Stimulated activated CD4-positive, alpha-beta T cell treated with anti-CD3 and anti-CD28 coated beads, TNF-alpha, amount 100 ng/mL, for 4 hours (primary cell): ENCODE results near the gene ESYT2.
"Not testable (repeated sequence)": the region's sequence is repeated elsewhere in the genome, so short reads cannot be mapped to it uniquely, and the experiment has no call there.

Experiments
- DNase-seq, 3 experiments: peaks; one replicate each; pipeline ENCODE4 v3.0.0-alpha.2; 2020; ENCODE audit warnings: low read depth in 3 of 3

ESYT2 gene, protein sequence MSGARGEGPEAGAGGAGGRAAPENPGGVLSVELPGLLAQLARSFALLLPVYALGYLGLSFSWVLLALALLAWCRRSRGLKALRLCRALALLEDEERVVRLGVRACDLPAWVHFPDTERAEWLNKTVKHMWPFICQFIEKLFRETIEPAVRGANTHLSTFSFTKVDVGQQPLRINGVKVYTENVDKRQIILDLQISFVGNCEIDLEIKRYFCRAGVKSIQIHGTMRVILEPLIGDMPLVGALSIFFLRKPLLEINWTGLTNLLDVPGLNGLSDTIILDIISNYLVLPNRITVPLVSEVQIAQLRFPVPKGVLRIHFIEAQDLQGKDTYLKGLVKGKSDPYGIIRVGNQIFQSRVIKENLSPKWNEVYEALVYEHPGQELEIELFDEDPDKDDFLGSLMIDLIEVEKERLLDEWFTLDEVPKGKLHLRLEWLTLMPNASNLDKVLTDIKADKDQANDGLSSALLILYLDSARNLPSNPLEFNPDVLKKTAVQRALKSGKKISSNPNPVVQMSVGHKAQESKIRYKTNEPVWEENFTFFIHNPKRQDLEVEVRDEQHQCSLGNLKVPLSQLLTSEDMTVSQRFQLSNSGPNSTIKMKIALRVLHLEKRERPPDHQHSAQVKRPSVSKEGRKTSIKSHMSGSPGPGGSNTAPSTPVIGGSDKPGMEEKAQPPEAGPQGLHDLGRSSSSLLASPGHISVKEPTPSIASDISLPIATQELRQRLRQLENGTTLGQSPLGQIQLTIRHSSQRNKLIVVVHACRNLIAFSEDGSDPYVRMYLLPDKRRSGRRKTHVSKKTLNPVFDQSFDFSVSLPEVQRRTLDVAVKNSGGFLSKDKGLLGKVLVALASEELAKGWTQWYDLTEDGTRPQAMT

GRCh38 chr7:158829342-158830210 is at the start of gene ESYT2:
TSS of gene ESYT2 (minus strand) at chr7:158829509. CDS start at chr7:158829418, 91 bp downstream.
- peak; percentile 99 to 100 (median 99) for DNase-seq

- DNase-seq = not testable (repeated sequence)
Measured at GRCh38 chr7:158878151-158879079, 49.1 kb upstream of the ESYT2 start.

DNA sequence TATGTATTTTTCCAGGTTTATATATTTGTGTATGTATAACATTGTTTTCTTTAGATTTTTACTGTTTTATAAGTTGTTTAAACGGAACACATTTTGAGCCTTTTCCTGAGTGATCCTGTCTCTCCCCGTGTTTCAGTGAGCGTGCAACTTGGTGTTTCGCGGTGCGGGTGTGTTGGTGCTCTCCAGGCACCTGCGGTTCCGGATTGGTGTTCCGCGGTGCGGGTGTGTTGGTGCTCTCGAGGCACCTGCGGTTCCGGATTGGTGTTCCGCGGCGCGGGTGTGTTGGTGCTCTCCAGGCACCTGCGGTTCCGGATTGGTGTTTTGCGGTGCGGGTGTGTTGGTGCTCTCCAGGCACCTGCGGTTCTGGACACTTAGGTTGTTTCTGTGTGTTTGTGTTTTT is 47.7 kb upstream of the ESYT2 start:
- no peak for DNase-seq

DNA sequence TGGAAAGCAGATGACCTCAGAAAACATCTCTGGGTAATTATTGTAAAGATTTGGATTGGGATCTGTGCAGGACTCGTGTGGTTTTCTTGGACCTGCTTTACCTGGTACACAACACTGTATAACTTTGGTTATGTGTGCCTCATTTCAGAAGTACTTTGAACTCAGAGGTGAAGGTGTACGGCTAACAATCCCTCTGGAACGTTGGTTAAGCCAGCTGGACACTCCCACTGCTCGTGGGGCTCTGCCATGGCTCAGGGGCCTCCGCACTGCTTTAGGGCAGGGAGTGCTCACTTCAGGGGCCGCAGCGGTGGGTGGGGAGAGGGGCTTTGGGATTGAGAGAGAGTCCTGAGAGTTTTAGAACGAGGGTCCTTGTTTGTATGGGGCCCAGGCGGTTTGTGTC is 40.6 kb upstream of the ESYT2 start:
- DNase-seq = no peak

DNA sequence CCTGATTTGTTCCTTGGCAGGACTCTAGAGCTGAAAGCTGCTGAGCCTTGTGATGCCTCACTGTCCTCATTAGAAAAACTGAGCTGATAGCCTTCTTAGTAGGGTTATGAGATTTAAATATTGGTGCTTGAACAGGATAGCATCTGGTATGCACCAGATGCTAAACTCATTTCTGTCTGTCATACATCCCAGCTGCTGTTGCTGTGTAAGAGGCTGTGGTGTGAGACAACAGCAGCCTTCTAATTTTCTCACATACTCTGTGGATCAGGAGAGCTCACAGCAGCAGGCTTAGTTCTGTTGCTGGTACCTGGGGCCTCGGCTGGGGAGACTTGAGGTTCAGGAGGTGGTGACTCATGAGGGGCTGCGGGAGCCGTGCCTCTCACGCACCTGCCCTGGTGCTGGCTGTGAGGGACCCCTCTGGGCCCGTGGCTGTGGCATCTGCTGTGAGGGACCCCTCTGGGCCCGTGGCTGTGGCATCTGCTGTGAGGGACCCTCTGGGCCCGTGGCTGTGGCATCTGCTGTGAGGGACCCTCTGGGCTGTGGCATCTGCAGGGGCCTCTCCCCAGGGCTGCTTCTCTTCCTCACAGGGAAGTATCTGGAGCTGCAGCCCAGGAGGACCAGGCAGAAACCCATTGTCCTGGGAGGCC is 39.6 kb upstream of the ESYT2 start:
- no peak for DNase-seq

GRCh38 chr7:158867214-158867984 is 38.1 kb upstream of the ESYT2 start:
- DNase-seq = no peak

DNA sequence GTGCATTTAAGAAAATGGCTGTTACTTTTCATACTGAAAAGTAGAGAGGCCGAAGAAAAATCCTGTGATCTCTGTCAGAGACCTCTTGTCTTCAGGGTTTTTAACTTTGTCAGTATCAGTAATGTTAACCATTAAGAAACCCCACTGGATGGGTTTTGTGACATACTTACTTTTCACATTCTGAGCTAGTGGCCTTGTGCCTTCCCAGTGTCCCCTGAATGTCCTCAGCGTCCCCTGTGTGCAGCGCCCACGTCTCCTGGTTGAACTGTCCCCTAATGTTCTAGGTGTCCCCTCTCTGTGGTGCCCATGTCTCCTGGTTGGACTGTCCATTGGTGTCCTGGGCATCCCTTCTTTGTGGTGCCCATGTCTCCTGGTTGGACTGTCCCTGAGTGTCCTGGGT is 36.7 kb upstream of the ESYT2 start:
- no peak for DNase-seq

- DNase-seq = no peak
Measured at GRCh38 chr7:158865462-158865922, 36.2 kb upstream of the ESYT2 start.

DNA sequence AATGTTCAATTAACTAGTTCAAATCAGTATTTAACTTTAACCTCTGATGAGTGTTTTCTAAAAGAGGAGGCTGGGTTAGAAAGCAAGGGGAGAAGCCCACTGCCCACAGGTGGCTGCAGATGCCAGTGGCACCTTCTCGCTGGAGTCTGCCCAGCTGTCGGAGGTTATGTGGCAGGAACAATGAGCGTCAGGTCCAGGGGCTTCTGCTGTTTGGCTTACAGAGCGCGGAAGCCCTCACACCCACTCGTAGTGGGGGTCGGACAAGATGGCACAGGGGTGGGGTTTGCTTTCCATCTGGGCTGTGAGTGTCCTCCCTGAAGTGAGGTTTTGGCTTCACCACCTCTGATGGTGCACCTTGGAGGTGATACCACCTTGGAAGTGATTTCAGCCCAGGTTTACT is 35.5 kb upstream of the ESYT2 start:
- DNase-seq = no peak

DNA sequence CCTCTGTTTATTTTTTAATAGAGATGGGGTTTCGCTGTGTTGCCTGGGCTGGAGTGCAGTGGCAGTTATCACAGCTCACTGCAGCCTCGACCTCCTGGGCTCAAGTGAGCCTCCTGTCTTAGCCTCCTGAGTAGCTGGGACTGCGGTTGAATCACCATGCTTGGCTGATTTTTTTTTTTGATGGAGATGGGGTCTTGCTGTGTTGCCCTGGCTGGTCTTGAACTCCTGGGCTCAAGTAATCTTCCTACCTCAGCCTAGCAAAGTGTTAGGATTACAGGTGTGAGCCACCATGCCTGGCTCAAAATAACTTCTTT is 35.2 kb upstream of the ESYT2 start:
- DNase-seq = no peak

- peak in 1 of 3 experiments; percentile 11 for DNase-seq
Measured at GRCh38 chr7:158863611-158864506, 34.5 kb upstream of the ESYT2 start.

DNA sequence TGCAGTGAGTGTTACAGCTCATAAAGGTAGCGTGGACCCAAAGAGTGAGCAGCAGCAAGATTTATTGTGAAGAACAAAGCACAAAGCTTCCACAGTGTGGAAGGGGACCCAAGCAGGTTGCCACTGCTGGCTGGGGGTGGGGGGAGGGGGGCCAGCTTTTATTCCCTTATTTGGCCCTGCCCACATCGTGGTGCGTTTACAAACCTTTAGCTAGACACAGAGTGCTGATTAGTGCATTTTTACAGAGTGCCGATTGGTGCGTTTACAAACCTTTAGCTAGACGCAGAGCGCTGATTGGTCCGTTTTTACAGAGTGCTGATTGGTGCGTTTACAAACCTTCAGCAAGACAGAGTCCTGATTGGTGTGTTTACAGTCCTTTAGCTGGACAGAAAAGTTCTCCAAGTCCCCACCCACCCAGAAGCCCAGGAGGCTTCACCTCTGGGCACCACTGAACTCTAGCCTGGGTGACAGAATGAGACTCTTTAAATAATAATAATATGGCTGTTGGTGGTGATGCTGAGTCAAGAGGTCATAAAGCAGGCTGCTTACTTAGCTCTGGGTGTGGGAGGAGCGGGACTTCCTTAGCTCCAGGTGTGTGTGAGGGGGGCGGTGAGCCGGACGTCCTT is 33.8 kb upstream of the ESYT2 start:
- DNase-seq = not testable (repeated sequence)

DNA sequence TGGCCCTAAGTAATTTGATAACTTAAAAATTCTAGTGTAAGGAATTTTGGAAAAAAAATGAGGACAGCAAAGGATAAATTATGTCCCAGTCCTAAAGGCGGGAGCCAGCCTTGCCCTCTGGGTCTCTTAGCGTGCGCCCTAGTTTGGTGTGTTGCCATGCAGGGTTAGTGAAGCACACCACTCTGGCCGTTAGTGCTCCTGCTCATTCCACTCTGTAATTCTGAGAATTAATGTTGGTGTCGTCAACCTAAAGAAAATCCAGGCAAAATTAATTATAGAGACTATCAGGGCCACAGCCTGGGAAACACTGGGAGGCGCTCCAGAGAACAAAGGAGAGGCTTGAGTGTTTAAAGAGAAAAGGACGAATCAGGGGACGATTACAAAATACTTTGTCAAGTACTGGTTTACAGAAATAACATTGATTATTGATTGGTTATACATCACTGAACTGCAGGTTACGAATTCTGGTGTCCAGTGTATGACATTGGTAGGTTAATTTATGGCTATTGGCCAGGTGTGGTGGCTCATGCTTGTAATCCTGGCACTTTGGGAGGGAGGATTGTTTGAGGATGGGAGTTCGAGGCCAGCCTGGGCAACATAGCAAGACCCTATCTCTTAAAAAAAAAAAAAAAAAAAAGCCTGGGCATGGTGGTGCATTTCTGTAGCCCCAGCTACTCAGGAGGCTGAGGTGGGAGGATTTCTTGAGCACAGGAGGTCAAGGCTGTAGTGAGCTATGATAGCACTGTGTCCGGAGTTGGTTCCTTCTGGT is 32.8 kb upstream of the ESYT2 start:
- DNase-seq = no peak

DNA sequence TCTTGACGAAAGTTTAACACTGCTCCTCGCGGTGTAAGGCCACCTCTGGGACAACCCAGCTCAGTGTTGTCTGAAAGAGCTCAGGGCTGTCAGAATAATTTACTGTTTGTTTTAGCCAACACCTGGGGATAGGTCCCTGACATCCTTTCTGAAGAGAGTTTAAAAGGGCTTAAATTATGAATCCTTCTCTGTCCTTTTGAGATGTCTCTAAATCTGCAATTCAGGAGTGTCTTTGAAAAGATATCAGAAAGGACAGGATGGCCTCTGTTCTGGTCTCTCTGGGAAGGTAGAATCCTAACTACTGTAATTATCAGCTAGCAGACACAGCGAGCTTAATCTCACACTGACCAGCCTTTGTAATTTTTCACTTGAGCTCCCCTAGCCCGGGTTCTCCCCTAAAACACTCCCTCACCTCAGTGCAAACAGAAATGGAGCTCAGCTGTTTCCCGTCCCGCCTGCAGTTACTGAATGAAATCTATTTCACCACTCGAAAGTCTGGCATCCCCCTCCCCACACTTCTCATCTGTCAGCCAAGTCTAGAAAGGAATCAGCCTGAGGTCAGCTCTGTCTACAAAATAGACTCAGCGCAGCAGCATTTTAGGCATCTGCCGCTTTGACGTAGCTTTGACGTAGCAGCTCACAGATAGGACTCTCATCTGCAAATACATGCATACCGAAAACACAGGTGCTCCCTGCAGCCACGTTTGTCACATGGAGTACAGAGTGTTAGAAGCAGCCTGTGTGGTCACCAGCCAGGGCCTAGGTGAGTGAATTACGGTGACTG is 31.9 kb upstream of the ESYT2 start:
- DNase-seq = no peak

DNA sequence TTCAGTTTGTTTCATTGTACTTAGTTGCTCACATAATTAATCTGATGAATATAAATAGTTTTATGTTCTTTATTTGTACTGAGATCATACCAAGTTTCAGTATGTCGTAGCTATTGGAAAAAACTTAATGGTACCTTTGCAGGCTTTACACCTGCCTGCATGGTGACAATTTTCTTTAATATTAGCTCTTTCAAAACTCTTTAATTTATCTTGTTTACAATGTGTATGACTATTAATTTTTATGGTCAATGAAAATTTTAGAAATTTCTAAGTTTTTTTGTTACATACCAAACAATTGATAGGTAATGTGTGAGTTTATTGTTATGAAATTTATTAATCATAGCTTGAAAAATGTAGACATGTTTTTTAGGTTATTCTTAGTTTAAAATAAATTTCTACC is 31.1 kb upstream of the ESYT2 start:
- no peak for DNase-seq
